CD4-positive, CD25-positive, alpha-beta regulatory T cell (primary cell): ENCODE data around the gene ACSL3. TPM values are rescaled to one million over a fixed set of nuclear protein-coding genes. Genes with fewer than 3 reads are reported as not detected.

ENCODE experiments used
- ATAC-seq, 2 donors: fragments of 150-1000 bp; cut with Tn5 transposase; one replicate each; pipeline ENCODE4 v1.10.0; 2021; ENCODE audit warnings: low read depth in 2 of 2, moderate number of reproducible peaks in 2 of 2, moderate library complexity in 1 of 2
- DNase-seq, 3 donors: peaks; one replicate each; pipeline versions ENCODE4 v3.0.0 to v3.0.0-alpha.2; 2012 to 2022; ENCODE audit warnings: mixed read lengths in 1 of 3
- H3K27ac ChIP-seq: one replicate; pipeline ENCODE4 v1.7.0; 2013; ENCODE audit warnings: mild to moderate bottlenecking, low read length; ENCODE audit not compliant: insufficient read depth, poor library complexity, severe bottlenecking
- H3K27me3 ChIP-seq: one replicate; pipeline ENCODE4 v1.7.0; 2013; ENCODE audit warnings: low read length; ENCODE audit not compliant: control insufficient read depth, insufficient read depth
- H3K36me3 ChIP-seq: one replicate; pipeline ENCODE4 v1.7.0; 2013; ENCODE audit warnings: mild to moderate bottlenecking, low read length, moderate library complexity; ENCODE audit not compliant: control insufficient read depth, insufficient read depth
- H3K4me1 ChIP-seq: 2 replicates; pipeline ENCODE4 v1.7.0; 2013; ENCODE audit warnings: mild to moderate bottlenecking, low read length; ENCODE audit not compliant: insufficient read depth, control insufficient read depth, poor library complexity, severe bottlenecking
- H3K4me3 ChIP-seq: one replicate; pipeline ENCODE4 v1.7.0; 2013; ENCODE audit warnings: low read depth, mild to moderate bottlenecking, low read length, moderate library complexity
- H3K9me3 ChIP-seq, 2 experiments: 1 replicate in 1 of 2; 2 replicates in 1 of 2; pipeline ENCODE4 v1.7.0; 2013; ENCODE audit warnings: low read length in 2 of 2, mild to moderate bottlenecking in 1 of 2, moderate library complexity in 1 of 2; ENCODE audit not compliant: control insufficient read depth in 2 of 2
- H3K27ac Mint-ChIP-seq, 3 donors: one replicate each; pipeline ENCODE4 v1.8.0; 2020 to 2022; ENCODE audit warnings: mild to moderate bottlenecking in 3 of 3, mixed read lengths in 3 of 3, moderate library complexity in 2 of 3
- H3K27me3 Mint-ChIP-seq: one replicate; pipeline ENCODE4 v1.8.0; 2022; ENCODE audit warnings: mild to moderate bottlenecking, mixed read lengths
- H3K36me3 Mint-ChIP-seq: one replicate; pipeline ENCODE4 v1.8.0; 2020; ENCODE audit warnings: mixed read lengths
- H3K4me1 Mint-ChIP-seq, 4 donors: one replicate each; pipeline ENCODE4 v1.8.0; 2020 to 2022; ENCODE audit warnings: mixed read lengths in 4 of 4, mild to moderate bottlenecking in 1 of 4
- H3K4me3 Mint-ChIP-seq, 4 donors: one replicate each; pipeline ENCODE4 v1.8.0; 2020 to 2022; ENCODE audit warnings: mild to moderate bottlenecking in 4 of 4, mixed read lengths in 4 of 4, moderate library complexity in 3 of 4
- H3K9me3 Mint-ChIP-seq, 7 donors: one replicate each; pipeline ENCODE4 v1.8.0; 2020 to 2022; ENCODE audit warnings: mixed read lengths in 7 of 7, mild to moderate bottlenecking in 3 of 7, moderate library complexity in 2 of 7
- polyA plus RNA-seq, 4 donors: library from polyadenylated mRNA; unstranded; fragments of 300-500 nt; fragmentation: Illumina TruSeq; gene quantifications; one replicate each; pipeline ENCODE4 v1.2.3, GENCODE V29; 2021
- total RNA-seq: library from RNA; stranded (reverse); gene quantifications from one replicate; pipeline ENCODE4 v1.2.3, GENCODE V29; 2022

Gene ACSL3
- total and polyA plus RNA-seq, 5 donors from 2014 or later: 20.1 to 60.0 (median 30.3) TPM

GRCh38 chr2:222919841-222920526 is 59.1 kb downstream of the ACSL3 start:
- no peaks in the 10 kb centered on the region for H3K27me3 ChIP-seq
- Mint-ChIP-seq H3K9me3 (peaks cover 0 to 2% (median 0%) of the 10 kb centered on the region in 7 donors), H3K4me1 (peaks cover 0 to 4% (median 0%) of the 10 kb centered on the region in 4 donors), H3K27ac (no peak overlapping the region), H3K27me3 (no peaks in the 10 kb centered on the region), H3K36me3 (peaks cover 39% of the 10 kb centered on the region), H3K4me3 (no peak overlapping the region)
- no peaks in the 10 kb centered on the region for H3K9me3 ChIP-seq
- H3K4me3 ChIP-seq: no peak overlapping the region
- ATAC-seq: no peak
- no peaks in the 10 kb centered on the region for H3K4me1 ChIP-seq
- peaks cover 57% of the 10 kb centered on the region for H3K36me3 ChIP-seq
- DNase-seq: no peak
- H3K27ac ChIP-seq: no peak overlapping the region

- peaks cover 61% of the 10 kb centered on the region for H3K36me3 ChIP-seq
- no peaks in the 10 kb centered on the region for H3K4me1 ChIP-seq
- Mint-ChIP-seq H3K4me1 (peaks cover 0 to 4% (median 0%) of the 10 kb centered on the region in 4 donors), H3K4me3 (no peak overlapping the region), H3K36me3 (peaks cover 39% of the 10 kb centered on the region), H3K9me3 (peaks cover 0 to 2% (median 0%) of the 10 kb centered on the region in 7 donors), H3K27ac (peak overlapping the region in 2 of 3 donors; percentile 56 to 67), H3K27me3 (no peaks in the 10 kb centered on the region)
- H3K4me3 ChIP-seq: no peak overlapping the region
- no peak for ATAC-seq
- no peak overlapping the region for H3K27ac ChIP-seq
- H3K27me3 ChIP-seq: no peaks in the 10 kb centered on the region
- no peaks in the 10 kb centered on the region for H3K9me3 ChIP-seq
- no peak for DNase-seq
Measured at GRCh38 chr2:222920657-222921186, 59.9 kb downstream of the ACSL3 start.

GRCh38 chr2:222922019-222922800 is 61.4 kb downstream of the ACSL3 start:
- Histone ChIP-seq H3K4me1 (no peaks in the 10 kb centered on the region), H3K27ac (no peak overlapping the region), H3K9me3 (no peaks in the 10 kb centered on the region), H3K36me3 (peaks cover 62% of the 10 kb centered on the region), H3K27me3 (no peaks in the 10 kb centered on the region), H3K4me3 (no peak overlapping the region)
- DNase-seq (no peak), ATAC-seq (no peak)
- no peak overlapping the region for H3K27ac Mint-ChIP-seq
- peaks cover 43% of the 10 kb centered on the region for H3K36me3 Mint-ChIP-seq
- H3K9me3 Mint-ChIP-seq: peaks cover 0 to 2% (median 0%) of the 10 kb centered on the region in 7 donors
- H3K4me3 Mint-ChIP-seq: no peak overlapping the region
- no peaks in the 10 kb centered on the region for H3K27me3 Mint-ChIP-seq
- H3K4me1 Mint-ChIP-seq: peaks cover 0 to 4% (median 2%) of the 10 kb centered on the region in 4 donors

GRCh38 chr2:222926915-222927314 is 66.1 kb downstream of the ACSL3 start:
- Histone ChIP-seq H3K4me1 (no peaks in the 10 kb centered on the region), H3K4me3 (no peak overlapping the region), H3K27me3 (no peaks in the 10 kb centered on the region), H3K9me3 (no peaks in the 10 kb centered on the region), H3K36me3 (peaks cover 49% of the 10 kb centered on the region), H3K27ac (no peak overlapping the region)
- Mint-ChIP-seq H3K27me3 (no peaks in the 10 kb centered on the region), H3K27ac (peak overlapping the region in 1 of 3 donors; percentile 77), H3K4me3 (no peak overlapping the region), H3K36me3 (peaks cover 38% of the 10 kb centered on the region), H3K9me3 (no peaks in the 10 kb centered on the region), H3K4me1 (peaks cover 0 to 5% (median 2%) of the 10 kb centered on the region in 4 donors)
- ATAC-seq (no peak), DNase-seq (no peak)

GRCh38 chr2:222927600-222927999 is 66.8 kb downstream of the ACSL3 start:
- H3K4me1 ChIP-seq: no peaks in the 10 kb centered on the region
- Mint-ChIP-seq H3K4me3 (no peak overlapping the region), H3K36me3 (peaks cover 36% of the 10 kb centered on the region), H3K27ac (no peak overlapping the region), H3K27me3 (no peaks in the 10 kb centered on the region), H3K4me1 (peaks cover 0 to 5% (median 2%) of the 10 kb centered on the region in 4 donors), H3K9me3 (no peaks in the 10 kb centered on the region)
- no peaks in the 10 kb centered on the region for H3K27me3 ChIP-seq
- DNase-seq: no peak
- H3K27ac ChIP-seq: no peak overlapping the region
- H3K4me3 ChIP-seq: no peak overlapping the region
- H3K36me3 ChIP-seq: peaks cover 46% of the 10 kb centered on the region
- no peak for ATAC-seq
- H3K9me3 ChIP-seq: no peaks in the 10 kb centered on the region

- H3K27ac ChIP-seq: no peak overlapping the region
- no peak overlapping the region for H3K27ac Mint-ChIP-seq
- ATAC-seq: no peak
Measured at GRCh38 chr2:222928335-222928734, 67.5 kb downstream of the ACSL3 start.

GRCh38 chr2:222930862-222931261 is 70.0 kb downstream of the ACSL3 start:
- Mint-ChIP-seq H3K27ac (no peak overlapping the region), H3K27me3 (no peaks in the 10 kb centered on the region), H3K4me1 (peaks cover 0 to 5% (median 1%) of the 10 kb centered on the region in 4 donors), H3K36me3 (peaks cover 47% of the 10 kb centered on the region), H3K9me3 (peaks cover 0 to 4% (median 0%) of the 10 kb centered on the region in 7 donors), H3K4me3 (no peak overlapping the region)
- Histone ChIP-seq H3K4me3 (no peak overlapping the region), H3K36me3 (peaks cover 51% of the 10 kb centered on the region), H3K4me1 (no peaks in the 10 kb centered on the region), H3K9me3 (no peaks in the 10 kb centered on the region), H3K27me3 (no peaks in the 10 kb centered on the region), H3K27ac (no peak overlapping the region)
- DNase-seq: no peak
- ATAC-seq: no peak

More at GRCh38 chr2:222928335-222928734, 67.5 kb downstream of the ACSL3 start:
- no peaks in the 10 kb centered on the region for H3K9me3 Mint-ChIP-seq
- no peak overlapping the region for H3K4me3 ChIP-seq
- no peaks in the 10 kb centered on the region for H3K27me3 Mint-ChIP-seq
- H3K4me1 ChIP-seq: no peaks in the 10 kb centered on the region
- peaks cover 35% of the 10 kb centered on the region for H3K36me3 Mint-ChIP-seq
- H3K36me3 ChIP-seq: peaks cover 44% of the 10 kb centered on the region
- H3K9me3 ChIP-seq: no peaks in the 10 kb centered on the region
- no peaks in the 10 kb centered on the region for H3K27me3 ChIP-seq
- H3K4me3 Mint-ChIP-seq: no peak overlapping the region
- no peak for DNase-seq
- peaks cover 0 to 5% (median 2%) of the 10 kb centered on the region in 4 donors for H3K4me1 Mint-ChIP-seq
